T-helper 2 cell treated with Interferon-gamma antibody and Interleukin-4, amounts not matched to agents 100 ng/mL and 5 ng/mL, for 36 hours (primary cell): ENCODE results near the gene AGTPBP1. TPM values are rescaled to one million over a fixed set of nuclear protein-coding genes. Genes with fewer than 3 reads are reported as not detected.
"Not testable (repeated sequence)": the region's sequence is repeated elsewhere in the genome, so short reads cannot be mapped to it uniquely, and the experiment has no call there.

Experiments used
- intact Hi-C: fragments of 100-400 bp; cut with micrococcal nuclease; formaldehyde crosslinking; loops from one replicate; pipeline ENCODE4 v1.15.1; 2023
- total RNA-seq: library from RNA; stranded (reverse); gene quantifications from 2 replicates; pipeline ENCODE4 v1.2.3, GENCODE V29; 2022

Gene AGTPBP1
- total RNA-seq, 1 donor from 2014 or later, result 29.1 TPM

- intact Hi-C loops, result no loop called here
Observed at GRCh38 chr9:85645909-85646627, 95.7 kb downstream of the AGTPBP1 start.

GRCh38 chr9:85640425-85640824 is 101.3 kb downstream of the AGTPBP1 start:
- intact Hi-C loops, result no loop called here

GRCh38 chr9:85639675-85640186 is 102.0 kb downstream of the AGTPBP1 start:
- intact Hi-C loops, result no loop called here

- intact Hi-C loops, result no loop called here
Observed at GRCh38 chr9:85631809-85632208, 109.9 kb downstream of the AGTPBP1 start.

- intact Hi-C loops, result no loop called here
Observed at GRCh38 chr9:85630676-85631075, 111.1 kb downstream of the AGTPBP1 start.

GRCh38 chr9:85617141-85617670 is 124.5 kb downstream of the AGTPBP1 start:
- intact Hi-C loops, result no loop called here

- intact Hi-C loops, result no loop called here
Observed at GRCh38 chr9:85615792-85616191, 126.0 kb downstream of the AGTPBP1 start.

GRCh38 chr9:85610074-85610860 is 131.5 kb downstream of the AGTPBP1 start:
- intact Hi-C loops, result loop anchor here (2.0 to 5.0 kb wide), 3 partner anchors 183 to 1213 kb away; no protein-coding TSS in a partner anchor

- intact Hi-C loops, result no loop called here
Observed at GRCh38 chr9:85605905-85606304, 135.8 kb downstream of the AGTPBP1 start.

GRCh38 chr9:85603936-85604335 is 137.8 kb downstream of the AGTPBP1 start:
- intact Hi-C loops, result no loop called here

- intact Hi-C loops, result no loop called here
Observed at GRCh38 chr9:85602742-85603141, 139.0 kb downstream of the AGTPBP1 start.

- intact Hi-C loops, result no loop called here
Observed at GRCh38 chr9:85600675-85601263, 141.0 kb downstream of the AGTPBP1 start.

- intact Hi-C loops, result no loop called here
Observed at GRCh38 chr9:85599540-85600105, 142.1 kb downstream of the AGTPBP1 start.

GRCh38 chr9:85594316-85594715 is 147.4 kb downstream of the AGTPBP1 start:
- intact Hi-C loops, result no loop called here

GRCh38 chr9:85586684-85587083 is 155.1 kb downstream of the AGTPBP1 start:
- intact Hi-C loops, result no loop called here

- intact Hi-C loops, result no loop called here
Observed at GRCh38 chr9:85577353-85577952, 164.3 kb downstream of the AGTPBP1 start.

- intact Hi-C loops, result no loop called here
Observed at GRCh38 chr9:85575868-85576267, 165.9 kb downstream of the AGTPBP1 start.

- intact Hi-C loops, result not testable (repeated sequence)
Observed at GRCh38 chr9:85573546-85573945, 168.2 kb downstream of the AGTPBP1 start.

- intact Hi-C loops, result not testable (repeated sequence)
Observed at GRCh38 chr9:85572917-85573316, 168.8 kb downstream of the AGTPBP1 start.

GRCh38 chr9:85569988-85570387 is 171.8 kb downstream of the AGTPBP1 start:
- intact Hi-C loops, result no loop called here

GRCh38 chr9:85559526-85559925 is 182.2 kb downstream of the AGTPBP1 start:
- intact Hi-C loops, result no loop called here
